ENCODE measurements around the gene FBXO7.

DNA sequence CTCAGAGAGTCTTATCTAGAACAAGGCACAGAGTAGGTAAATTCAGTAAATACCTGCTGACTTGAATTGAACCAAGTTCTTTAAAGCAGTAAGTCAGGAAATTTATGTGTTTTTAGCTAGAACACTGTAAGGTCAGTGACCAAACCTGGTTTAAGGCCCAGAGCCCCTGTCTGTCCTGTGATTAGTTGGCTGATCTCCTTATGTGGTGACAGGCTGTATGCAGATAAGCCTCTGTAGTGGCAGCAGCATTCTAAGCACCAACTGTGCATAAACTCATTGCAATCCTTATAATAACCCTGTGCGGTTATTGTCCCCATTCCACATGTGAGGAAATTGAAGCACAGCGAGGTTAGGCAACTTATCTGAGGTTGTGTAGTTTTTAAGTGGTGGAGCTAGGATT, 40.5 kb downstream of the FBXO7 start:
- TF ChIP-seq, protein P1, sequence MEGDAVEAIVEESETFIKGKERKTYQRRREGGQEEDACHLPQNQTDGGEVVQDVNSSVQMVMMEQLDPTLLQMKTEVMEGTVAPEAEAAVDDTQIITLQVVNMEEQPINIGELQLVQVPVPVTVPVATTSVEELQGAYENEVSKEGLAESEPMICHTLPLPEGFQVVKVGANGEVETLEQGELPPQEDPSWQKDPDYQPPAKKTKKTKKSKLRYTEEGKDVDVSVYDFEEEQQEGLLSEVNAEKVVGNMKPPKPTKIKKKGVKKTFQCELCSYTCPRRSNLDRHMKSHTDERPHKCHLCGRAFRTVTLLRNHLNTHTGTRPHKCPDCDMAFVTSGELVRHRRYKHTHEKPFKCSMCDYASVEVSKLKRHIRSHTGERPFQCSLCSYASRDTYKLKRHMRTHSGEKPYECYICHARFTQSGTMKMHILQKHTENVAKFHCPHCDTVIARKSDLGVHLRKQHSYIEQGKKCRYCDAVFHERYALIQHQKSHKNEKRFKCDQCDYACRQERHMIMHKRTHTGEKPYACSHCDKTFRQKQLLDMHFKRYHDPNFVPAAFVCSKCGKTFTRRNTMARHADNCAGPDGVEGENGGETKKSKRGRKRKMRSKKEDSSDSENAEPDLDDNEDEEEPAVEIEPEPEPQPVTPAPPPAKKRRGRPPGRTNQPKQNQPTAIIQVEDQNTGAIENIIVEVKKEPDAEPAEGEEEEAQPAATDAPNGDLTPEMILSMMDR (IDR thresholded peaks at IDR 0.05) = no peak
- no peak for TF ChIP-seq EP300 (IDR thresholded peaks at IDR 0.05; ENCODE audit: low read depth)
- no peak for TF ChIP-seq POLR2A (IDR thresholded peaks at IDR 0.05)
- no peak for TF ChIP-seq POLR2AphosphoS5 (IDR thresholded peaks at IDR 0.05)
